Uterus (tissue), 4 donors: ENCODE data around the gene SLC39A11. TPM values are rescaled to one million over a fixed set of nuclear protein-coding genes. Genes with fewer than 3 reads are reported as not detected.
"Not testable (repeated sequence)": the region's sequence is repeated elsewhere in the genome, so short reads cannot be mapped to it uniquely, and the experiment has no call there.

Experiments used
- DNase-seq, 2 donors: peaks; one replicate each; pipeline ENCODE4 v3.0.0-alpha.2; 2019 to 2020
- H3K27ac ChIP-seq, 2 donors: fragments of 200-600 bp; sonication (generic); 1 replicate in 1 of 2; 2 replicates in 1 of 2; pipeline ENCODE4 v1.5.1; 2016 to 2018
- H3K27me3 ChIP-seq, 2 donors: fragments of 200-600 bp; sonication (generic); one replicate each; pipeline ENCODE4 v1.5.1; 2018 to 2019; ENCODE audit warnings: control low read depth in 1 of 2
- H3K36me3 ChIP-seq, 2 donors: fragments of 200-600 bp; sonication (generic); one replicate each; pipeline ENCODE4 v1.5.1; 2019; ENCODE audit warnings: control low read depth in 1 of 2
- H3K4me1 ChIP-seq, 2 donors: fragments of 200-600 bp; sonication (generic); one replicate each; pipeline ENCODE4 v1.5.1; 2018 to 2019; ENCODE audit warnings: control low read depth in 1 of 2
- H3K4me3 ChIP-seq, 2 donors: fragments of 200-600 bp; sonication (generic); 1 replicate in 1 of 2; 2 replicates in 1 of 2; pipeline ENCODE4 v1.5.1; 2018 to 2019; ENCODE audit warnings: mild to moderate bottlenecking in 1 of 2
- H3K9me3 ChIP-seq, 2 donors: fragments of 200-600 bp; sonication (generic); one replicate each; pipeline ENCODE4 v1.5.1; 2019; ENCODE audit warnings: control low read depth in 1 of 2
- POLR2A ChIP-seq, 2 donors: fragments of 450-650 bp; IDR thresholded peaks; one replicate each; pipeline ENCODE4 v1.6.1; 2016; ENCODE audit warnings: antibody characterized with exemption in 2 of 2, mild to moderate bottlenecking in 1 of 2, moderate library complexity in 1 of 2
- intact Hi-C: fragments of 100-400 bp; cut with DNase I; formaldehyde crosslinking; loops from one replicate; pipeline ENCODE4 v1.15.1; 2023; ENCODE audit warnings: low total_unique reads
- total RNA-seq, 4 donors: library from RNA; depleted of rRNA in 3 of 4; stranded (reverse); fragments of >200 nt in 3 of 4; gene quantifications; one replicate each; pipeline versions ENCODE4 v1.1.0 to v1.2.4, GENCODE V29; 2014 to 2023
- TF ChIP-seq, protein P1 (sequence below), 4 experiments: fragments of 200-600 bp in 2 of 4; fragments of 450-650 bp in 2 of 4; sonication (generic) in 2 of 4; IDR thresholded peaks; one replicate each; pipeline ENCODE4 v1.5.1; 2016 to 2019; ENCODE audit warnings: antibody characterized with exemption in 4 of 4, mild to moderate bottlenecking in 2 of 4, moderate library complexity in 1 of 4
- donor health status: DM: yes; HTN: yes; CAD: no.

The SLC39A11 gene
- total RNA-seq, 4 donors from 2014 or later = 5.4 to 56.2 (median 21.0) TPM

DNA sequence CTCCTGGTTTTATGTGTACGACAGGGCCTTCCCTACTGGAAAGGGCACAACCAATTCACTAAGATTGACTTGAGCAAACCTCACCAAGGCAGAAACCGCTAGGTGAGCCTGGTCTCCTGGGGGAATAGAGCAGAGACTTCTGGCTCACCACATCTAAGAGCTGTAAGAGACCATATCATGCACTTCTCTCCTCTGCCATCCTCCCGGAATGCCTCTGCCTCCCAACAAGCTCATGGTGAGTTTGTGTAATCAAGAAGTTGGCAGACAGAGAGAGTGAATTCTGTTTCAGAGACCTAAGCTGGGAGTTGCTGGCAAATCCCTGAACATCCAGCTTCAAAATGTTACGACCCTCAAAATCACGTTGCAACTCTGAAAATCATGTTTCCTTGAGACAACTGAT is 154.8 kb downstream of the SLC39A11 start:
- TF ChIP-seq, protein P1, sequence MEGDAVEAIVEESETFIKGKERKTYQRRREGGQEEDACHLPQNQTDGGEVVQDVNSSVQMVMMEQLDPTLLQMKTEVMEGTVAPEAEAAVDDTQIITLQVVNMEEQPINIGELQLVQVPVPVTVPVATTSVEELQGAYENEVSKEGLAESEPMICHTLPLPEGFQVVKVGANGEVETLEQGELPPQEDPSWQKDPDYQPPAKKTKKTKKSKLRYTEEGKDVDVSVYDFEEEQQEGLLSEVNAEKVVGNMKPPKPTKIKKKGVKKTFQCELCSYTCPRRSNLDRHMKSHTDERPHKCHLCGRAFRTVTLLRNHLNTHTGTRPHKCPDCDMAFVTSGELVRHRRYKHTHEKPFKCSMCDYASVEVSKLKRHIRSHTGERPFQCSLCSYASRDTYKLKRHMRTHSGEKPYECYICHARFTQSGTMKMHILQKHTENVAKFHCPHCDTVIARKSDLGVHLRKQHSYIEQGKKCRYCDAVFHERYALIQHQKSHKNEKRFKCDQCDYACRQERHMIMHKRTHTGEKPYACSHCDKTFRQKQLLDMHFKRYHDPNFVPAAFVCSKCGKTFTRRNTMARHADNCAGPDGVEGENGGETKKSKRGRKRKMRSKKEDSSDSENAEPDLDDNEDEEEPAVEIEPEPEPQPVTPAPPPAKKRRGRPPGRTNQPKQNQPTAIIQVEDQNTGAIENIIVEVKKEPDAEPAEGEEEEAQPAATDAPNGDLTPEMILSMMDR (IDR thresholded peaks at IDR 0.05) = no peak
- TF ChIP-seq POLR2A (IDR thresholded peaks at IDR 0.05) = no peak
- H3K27me3 ChIP-seq = no peaks in the 10 kb centered on the region
- H3K9me3 ChIP-seq = no peaks in the 10 kb centered on the region
- no peak overlapping the region for H3K27ac ChIP-seq
- intact Hi-C loops = no loop called here
- no peak for DNase-seq
- H3K4me3 ChIP-seq = no peak overlapping the region
- H3K36me3 ChIP-seq = no peaks in the 10 kb centered on the region
- no peaks in the 10 kb centered on the region for H3K4me1 ChIP-seq

- H3K9me3 ChIP-seq, H3K4me1 ChIP-seq, intact Hi-C loops, H3K36me3 ChIP-seq, DNase-seq, H3K27ac ChIP-seq, H3K4me3 ChIP-seq, H3K27me3 ChIP-seq: not testable (repeated sequence)
These were observed 155.2 kb downstream of the SLC39A11 start for GRCh38 chr17:72937254-72937653.

DNA sequence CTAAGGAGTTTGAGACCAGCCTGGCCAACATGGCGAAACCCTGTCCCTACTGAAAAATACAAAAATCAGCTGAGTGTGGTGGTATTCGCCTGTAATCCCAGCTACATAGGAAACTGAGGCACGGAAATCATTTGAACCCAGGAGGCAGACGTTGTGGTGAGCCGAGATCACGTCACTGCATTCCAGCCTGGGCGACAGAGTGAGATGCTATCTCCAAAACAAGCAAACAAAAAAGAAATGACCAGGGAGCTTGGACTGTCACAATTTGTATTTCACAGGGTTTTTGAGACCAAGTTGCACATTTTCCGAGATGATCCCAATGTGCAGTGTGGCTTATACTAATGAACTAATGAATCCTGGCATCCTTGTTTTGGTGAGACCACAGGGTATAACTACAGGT is 156.5 kb downstream of the SLC39A11 start:
- no peak for TF ChIP-seq POLR2A (IDR thresholded peaks at IDR 0.05)
- TF ChIP-seq, protein P1 (IDR thresholded peaks at IDR 0.05) = no peak
- Histone ChIP-seq H3K4me3 (no peak overlapping the region), H3K36me3 (no peaks in the 10 kb centered on the region), H3K27me3 (no peaks in the 10 kb centered on the region), H3K27ac (no peak overlapping the region), H3K9me3 (no peaks in the 10 kb centered on the region), H3K4me1 (no peaks in the 10 kb centered on the region)
- intact Hi-C loops = no loop called here
- DNase-seq = no peak

GRCh38 chr17:72934927-72935326 is 157.6 kb downstream of the SLC39A11 start:
- no peaks in the 10 kb centered on the region for H3K36me3 ChIP-seq
- intact Hi-C loops = no loop called here

GRCh38 chr17:72931635-72932034 is 160.9 kb downstream of the SLC39A11 start:
- Histone ChIP-seq H3K9me3 (no peaks in the 10 kb centered on the region), H3K36me3 (no peaks in the 10 kb centered on the region), H3K27ac (no peak overlapping the region), H3K4me3 (no peak overlapping the region), H3K4me1 (no peaks in the 10 kb centered on the region), H3K27me3 (no peaks in the 10 kb centered on the region)
- TF ChIP-seq, protein P1 (IDR thresholded peaks at IDR 0.05) = no peak
- TF ChIP-seq POLR2A (IDR thresholded peaks at IDR 0.05) = no peak
- no peak for DNase-seq
- intact Hi-C loops = no loop called here

More at GRCh38 chr17:72934927-72935326, 157.6 kb downstream of the SLC39A11 start:
- no peaks in the 10 kb centered on the region for H3K9me3 ChIP-seq
- TF ChIP-seq POLR2A (IDR thresholded peaks at IDR 0.05) = no peak
- TF ChIP-seq, protein P1 (IDR thresholded peaks at IDR 0.05) = no peak
- H3K4me3 ChIP-seq = no peak overlapping the region
- no peaks in the 10 kb centered on the region for H3K27me3 ChIP-seq
- DNase-seq = no peak
- no peak overlapping the region for H3K27ac ChIP-seq
- H3K4me1 ChIP-seq = no peaks in the 10 kb centered on the region

DNA sequence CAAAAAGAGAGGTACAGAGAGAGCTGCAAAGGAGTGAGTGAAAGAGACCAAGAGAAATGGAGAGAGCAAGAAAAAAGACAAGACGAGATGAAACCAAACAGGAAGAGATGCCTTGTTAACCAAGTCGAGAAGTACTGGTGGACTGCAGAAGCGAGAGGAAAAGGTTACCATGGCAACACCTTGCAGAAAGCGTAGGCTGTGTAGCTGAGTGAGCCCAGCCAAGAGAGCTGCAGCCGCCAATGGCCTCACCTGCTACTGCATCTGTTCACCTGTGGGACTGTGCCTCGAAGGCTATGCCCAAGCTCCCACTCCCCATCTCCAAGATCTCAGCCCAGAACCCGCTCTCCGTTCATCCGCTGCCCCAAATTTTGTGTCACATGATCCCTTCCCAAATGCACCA is 161.3 kb downstream of the SLC39A11 start:
- Histone ChIP-seq H3K27ac (no peak overlapping the region), H3K9me3 (no peaks in the 10 kb centered on the region), H3K4me1 (no peaks in the 10 kb centered on the region), H3K4me3 (no peak overlapping the region), H3K27me3 (no peaks in the 10 kb centered on the region), H3K36me3 (no peaks in the 10 kb centered on the region)
- TF ChIP-seq POLR2A (IDR thresholded peaks at IDR 0.05) = no peak
- TF ChIP-seq, protein P1 (IDR thresholded peaks at IDR 0.05) = no peak
- intact Hi-C loops = no loop called here
- DNase-seq = no peak
